Stimulated activated CD4-positive, alpha-beta T cell treated with anti-CD3 and anti-CD28 coated beads, TNF-alpha, amount 100 ng/mL, for 1 hour (primary cell): ENCODE data around the gene BIRC7.
"Not testable (repeated sequence)": the region's sequence is repeated elsewhere in the genome, so short reads cannot be mapped to it uniquely, and the experiment has no call there.

ENCODE experiments used
- DNase-seq, 3 donors: peaks; one replicate each; pipeline ENCODE4 v3.0.0-alpha.2; 2020; ENCODE audit warnings: low read depth in 3 of 3, low spot score in 1 of 3

BIRC7 gene

GRCh38 chr20:63246490-63247288, 11.0 kb downstream of the BIRC7 start:
- DNase-seq = no peak

DNA sequence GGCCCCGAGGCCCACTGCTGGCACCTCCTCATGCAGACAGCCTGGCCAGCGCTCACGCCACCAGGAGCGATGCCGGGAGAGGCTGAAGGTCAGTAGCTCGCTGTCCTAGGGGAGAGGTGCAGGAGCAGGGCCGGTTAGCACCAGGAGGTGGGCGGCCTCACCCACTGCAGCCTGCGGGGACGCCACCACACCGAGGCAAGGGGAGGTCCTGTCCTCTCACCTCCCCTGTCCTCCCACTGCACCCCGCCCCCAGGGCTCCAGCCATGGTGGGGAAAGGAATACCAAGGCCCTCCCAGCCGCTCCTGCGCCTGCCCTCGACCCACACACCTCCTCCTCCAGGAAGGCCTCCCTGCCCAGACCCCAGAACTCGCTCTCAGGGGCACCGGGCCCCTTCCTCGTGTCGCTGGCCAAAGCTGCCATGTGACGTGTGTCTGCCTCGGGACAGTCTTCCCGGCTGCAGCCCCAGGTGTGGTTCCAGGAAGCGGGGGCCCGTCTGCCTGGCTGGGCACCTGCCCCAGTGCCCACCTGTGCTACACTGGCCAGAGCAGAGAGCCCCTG, 12.0 kb downstream of the BIRC7 start:
- DNase-seq = no peak

DNA sequence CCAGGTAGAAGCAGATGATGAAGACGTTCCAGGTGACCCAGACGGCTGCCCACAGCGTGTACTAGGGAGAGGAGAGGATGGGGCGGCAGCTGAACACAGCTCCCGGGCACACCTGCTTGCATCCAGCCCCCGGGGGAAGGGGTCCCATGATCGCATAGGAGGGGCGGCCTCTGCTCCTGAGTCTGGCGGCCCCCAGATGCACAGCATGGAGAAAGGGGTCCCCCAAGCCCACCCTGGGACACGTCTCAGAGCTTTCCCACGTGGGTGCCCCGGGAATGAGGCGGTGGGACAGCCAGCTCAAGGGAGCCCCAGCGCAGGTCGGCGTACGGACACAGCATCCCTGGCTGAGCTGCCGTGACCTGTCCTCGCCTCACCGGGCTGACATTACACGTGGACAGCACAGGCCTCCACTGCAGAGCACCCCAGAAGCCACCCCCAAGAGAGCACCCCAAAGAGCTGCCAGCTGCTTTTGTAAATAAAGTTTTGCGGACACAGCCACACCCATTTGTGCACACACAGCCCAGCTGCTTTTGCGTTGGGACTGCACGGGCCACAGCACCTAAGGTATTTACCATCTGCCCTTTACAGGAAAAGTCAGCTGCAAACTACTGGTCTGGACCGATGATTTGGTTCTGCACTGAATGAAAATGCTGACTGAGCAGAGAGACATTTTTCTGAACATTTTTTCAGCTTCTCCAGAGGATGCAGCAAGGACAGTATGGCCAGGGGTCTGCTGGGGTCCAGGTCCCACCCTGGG, 13.3 kb downstream of the BIRC7 start:
- DNase-seq = no peak

GRCh38 chr20:63249891-63250290, 14.2 kb downstream of the BIRC7 start:
- no peak for DNase-seq

DNA sequence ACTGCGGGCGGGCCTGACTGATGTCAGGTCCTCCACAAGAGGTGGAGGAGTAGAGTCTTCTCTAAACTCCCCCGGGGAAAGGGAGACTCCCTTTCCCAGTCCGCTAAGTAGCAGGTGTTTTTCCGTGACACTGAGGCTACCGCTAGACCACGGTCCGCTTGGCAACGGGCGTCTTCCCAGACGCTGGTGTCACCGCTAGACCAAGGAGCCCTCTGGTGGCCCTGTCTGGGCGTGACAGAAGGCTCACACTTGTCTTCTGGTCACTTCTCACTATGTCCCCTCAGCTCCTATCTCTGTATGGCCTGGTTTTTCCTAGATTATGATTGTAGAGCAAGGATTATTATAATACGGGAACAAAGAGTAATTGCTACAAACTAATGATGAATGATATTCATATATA, 15.6 kb downstream of the BIRC7 start:
- DNase-seq = not testable (repeated sequence)

DNA sequence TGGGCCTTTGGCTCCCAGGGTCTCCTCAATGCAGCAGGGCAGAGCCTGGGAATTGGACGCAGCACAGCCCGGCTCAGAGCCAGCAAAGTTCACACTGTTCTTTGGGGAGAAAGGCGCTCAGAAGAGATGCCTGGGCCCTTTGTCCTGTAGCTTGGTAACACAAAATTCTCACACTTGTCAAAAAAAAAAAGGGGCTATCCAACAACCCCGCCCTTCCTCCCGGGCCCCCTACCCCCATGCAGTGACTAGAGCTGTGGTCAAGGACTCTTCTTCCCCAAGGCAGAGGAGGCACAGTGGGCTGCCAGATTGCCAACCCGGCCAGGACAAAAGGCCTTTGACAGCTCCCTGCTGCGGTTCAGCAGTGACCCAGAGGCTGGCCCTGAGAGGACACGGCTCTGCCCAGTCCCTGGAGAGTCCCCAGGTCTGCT, 16.6 kb downstream of the BIRC7 start:
- DNase-seq = no peak

GRCh38 chr20:63253065-63253437, 17.3 kb downstream of the BIRC7 start:
- DNase-seq = no peak

- DNase-seq = no peak
Observed at GRCh38 chr20:63253438-63254231, 17.9 kb downstream of the BIRC7 start.

- DNase-seq = no peak
Observed at GRCh38 chr20:63254232-63254605, 18.5 kb downstream of the BIRC7 start, which contains the start of gene NKAIN4. TSS of gene NKAIN4 (minus strand) at chr20:63254463. CDS start at chr20:63254450, 13 bp downstream.

DNA sequence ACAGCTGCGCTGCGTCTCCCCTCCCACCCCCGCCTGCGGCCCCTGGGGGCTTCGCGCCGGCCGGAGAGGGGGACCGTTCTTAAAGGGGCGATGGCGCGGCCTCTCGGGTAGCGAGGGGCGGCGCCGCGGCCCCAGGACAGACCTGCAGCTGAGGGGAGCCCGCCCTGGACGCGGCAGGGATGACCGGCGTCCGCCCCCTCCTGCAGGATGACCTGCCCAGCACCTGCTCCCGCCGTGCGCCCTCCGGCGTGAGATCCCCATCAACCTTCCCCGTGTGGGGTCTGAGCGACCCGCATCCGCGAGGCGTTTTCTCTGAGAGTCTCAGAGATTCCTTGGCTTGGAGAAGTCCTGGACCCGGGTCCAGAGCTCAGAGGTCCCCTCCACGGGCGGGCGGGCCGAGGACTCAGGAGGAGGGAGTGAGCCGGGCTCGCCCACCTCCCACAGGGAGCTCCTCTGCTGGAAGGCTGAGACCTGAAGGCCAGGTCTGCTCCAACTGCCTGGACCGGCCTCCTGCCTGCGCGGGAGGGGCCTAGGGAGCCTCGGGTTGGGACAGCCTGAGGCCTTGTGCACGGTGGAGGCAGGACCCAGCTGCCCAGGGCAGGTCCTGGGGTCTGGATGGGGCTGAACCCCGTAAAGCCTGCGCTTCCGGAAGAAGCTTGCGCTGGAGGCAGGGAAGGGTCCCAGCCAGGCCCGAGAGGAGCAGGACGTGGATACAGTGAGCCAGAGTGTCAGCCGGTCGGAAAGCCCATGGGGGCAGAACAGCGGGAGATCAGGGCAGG, 19.1 kb downstream of the BIRC7 start:
- DNase-seq = no peak

- DNase-seq = no peak
Observed at GRCh38 chr20:63255931-63256704, 20.4 kb downstream of the BIRC7 start.

- no peak for DNase-seq
Observed at GRCh38 chr20:63256954-63257353, 21.2 kb downstream of the BIRC7 start.

DNA sequence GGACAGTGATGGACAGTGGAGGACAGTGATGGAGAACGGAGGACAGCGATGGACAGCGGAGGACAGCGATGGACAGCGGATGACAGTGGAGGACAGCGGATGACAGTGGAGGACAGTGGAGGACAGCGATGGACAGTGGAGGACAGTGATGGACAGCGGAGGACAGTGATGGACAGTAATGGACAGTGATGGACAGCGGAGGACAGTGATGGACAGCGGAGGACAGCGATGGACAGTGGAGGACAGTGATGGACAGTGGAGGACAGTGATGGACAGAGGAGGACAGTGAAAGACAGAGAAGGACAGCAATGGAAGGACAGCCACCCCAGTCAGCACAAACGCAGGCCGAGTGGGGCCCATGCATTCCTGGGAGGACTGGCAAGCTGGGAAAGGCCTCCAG, 21.9 kb downstream of the BIRC7 start:
- no peak for DNase-seq

DNA sequence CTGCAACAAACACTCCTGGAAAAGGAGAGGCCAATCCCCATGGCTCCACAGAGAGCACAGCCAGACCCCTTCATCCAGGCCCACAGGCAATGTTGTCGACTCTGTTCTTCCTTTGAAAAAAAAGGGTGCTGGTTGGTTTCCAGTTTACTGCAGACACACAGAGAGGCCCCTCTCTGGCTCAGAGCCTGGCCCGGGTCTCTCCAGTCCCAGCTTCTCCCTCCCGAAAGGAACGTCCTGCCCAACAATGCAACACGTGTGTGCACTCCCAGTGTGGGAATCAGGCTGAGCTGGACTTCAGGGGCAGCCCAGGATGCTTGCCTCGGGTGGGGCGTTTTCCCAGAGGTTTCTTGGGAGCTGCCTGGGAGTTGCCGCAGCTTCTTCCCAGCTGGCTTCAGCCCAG, 23.1 kb downstream of the BIRC7 start:
- DNase-seq = no peak

- no peak for DNase-seq
Observed at GRCh38 chr20:63259734-63260460, 24.2 kb downstream of the BIRC7 start.

- no peak for DNase-seq
Observed at GRCh38 chr20:63260521-63260920, 24.8 kb downstream of the BIRC7 start.

- no peak for DNase-seq
Observed at GRCh38 chr20:63261060-63261794, 25.5 kb downstream of the BIRC7 start.

DNA sequence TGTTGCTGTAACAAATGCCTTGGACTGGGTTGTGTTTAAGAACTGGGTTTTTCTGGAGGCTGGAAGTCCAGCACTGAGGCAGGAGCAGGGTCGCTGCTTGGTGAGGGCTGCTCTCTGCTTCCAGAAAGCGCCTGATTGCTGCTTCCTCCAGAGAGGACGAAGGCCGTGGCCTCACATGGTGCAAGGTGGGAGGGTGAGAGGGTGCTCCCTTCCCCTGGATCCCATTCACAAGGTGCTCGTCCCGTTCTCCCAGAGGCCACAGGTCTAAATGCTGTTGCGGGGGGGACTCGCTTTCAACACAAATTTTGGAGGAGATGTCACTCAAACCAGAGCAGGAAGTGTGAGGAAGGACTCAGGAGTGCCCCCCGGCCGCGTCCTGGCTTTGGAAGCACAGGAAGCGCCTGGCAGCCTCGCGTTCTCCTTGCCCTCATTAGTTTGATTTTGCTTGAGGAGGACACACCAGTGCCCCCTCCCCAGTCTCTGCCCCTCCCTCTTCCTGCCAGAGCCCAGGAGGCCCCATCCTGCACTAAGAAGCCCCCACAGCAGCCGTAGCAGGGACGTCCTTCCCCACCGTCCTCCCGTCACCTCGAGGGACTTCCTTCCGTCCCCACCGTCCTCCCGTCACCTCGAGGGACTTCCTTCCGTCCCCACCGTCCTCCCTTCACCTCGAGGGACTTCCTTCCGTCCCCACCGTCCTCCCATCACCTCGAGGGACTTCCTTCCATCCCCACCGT, 26.3 kb downstream of the BIRC7 start:
- no peak for DNase-seq
